Liver (tissue), 3 donors: ENCODE measurements around the gene IRF6.

Experiments used
- GABPA ChIP-seq, 2 donors: IDR thresholded peaks in 1 of 2; conservative IDR thresholded peaks in 1 of 2; 2 replicates each; pipeline ENCODE4 v1.6.1; 2016; ENCODE audit warnings: antibody characterized with exemption in 2 of 2, mild to moderate bottlenecking in 1 of 2, moderate library complexity in 1 of 2
- RAD21 ChIP-seq, 2 donors: IDR thresholded peaks; 2 replicates each; pipeline ENCODE4 v1.6.1; 2016; ENCODE audit warnings: antibody characterized with exemption in 2 of 2, mild to moderate bottlenecking in 2 of 2
- REST ChIP-seq: IDR thresholded peaks from 2 replicates; pipeline ENCODE4 v1.6.1; 2016; ENCODE audit warnings: antibody characterized with exemption, mild to moderate bottlenecking
- RXRA ChIP-seq, 2 donors: IDR thresholded peaks; 2 replicates each; pipeline ENCODE4 v1.6.1; 2017 to 2018; ENCODE audit warnings: antibody characterized with exemption in 2 of 2, mild to moderate bottlenecking in 1 of 2
- SP1 ChIP-seq: IDR thresholded peaks from 2 replicates; pipeline ENCODE4 v1.6.1; 2018; ENCODE audit warnings: antibody characterized with exemption, mild to moderate bottlenecking
- TAF1 ChIP-seq: conservative IDR thresholded peaks from 2 replicates; pipeline ENCODE4 v1.6.1; 2016; ENCODE audit warnings: antibody characterized with exemption, mild to moderate bottlenecking
- YY1 ChIP-seq: IDR thresholded peaks from 2 replicates; pipeline ENCODE4 v1.6.1; 2016; ENCODE audit warnings: antibody characterized with exemption, mild to moderate bottlenecking
- ZBTB33 ChIP-seq: IDR thresholded peaks from 2 replicates; pipeline ENCODE4 v1.6.1; 2016; ENCODE audit warnings: antibody characterized with exemption
- TF ChIP-seq, protein P1 (sequence below): fragments of 150-350 bp; IDR thresholded peaks from 2 replicates; pipeline ENCODE4 v1.5.1; 2017; ENCODE audit warnings: improper control_type of control experiment, low read depth, low read length; ENCODE audit not compliant: missing input control
- TF ChIP-seq, protein P2 (sequence below): IDR thresholded peaks from 2 replicates; pipeline ENCODE4 v1.6.1; 2016; ENCODE audit warnings: antibody characterized with exemption
- TF ChIP-seq, protein P3 (sequence below): IDR thresholded peaks from 2 replicates; pipeline ENCODE4 v1.6.1; 2016; ENCODE audit warnings: antibody characterized with exemption
- donor health status: healthy.
- donor health status: healthy.

- TF ChIP-seq, protein P1, sequence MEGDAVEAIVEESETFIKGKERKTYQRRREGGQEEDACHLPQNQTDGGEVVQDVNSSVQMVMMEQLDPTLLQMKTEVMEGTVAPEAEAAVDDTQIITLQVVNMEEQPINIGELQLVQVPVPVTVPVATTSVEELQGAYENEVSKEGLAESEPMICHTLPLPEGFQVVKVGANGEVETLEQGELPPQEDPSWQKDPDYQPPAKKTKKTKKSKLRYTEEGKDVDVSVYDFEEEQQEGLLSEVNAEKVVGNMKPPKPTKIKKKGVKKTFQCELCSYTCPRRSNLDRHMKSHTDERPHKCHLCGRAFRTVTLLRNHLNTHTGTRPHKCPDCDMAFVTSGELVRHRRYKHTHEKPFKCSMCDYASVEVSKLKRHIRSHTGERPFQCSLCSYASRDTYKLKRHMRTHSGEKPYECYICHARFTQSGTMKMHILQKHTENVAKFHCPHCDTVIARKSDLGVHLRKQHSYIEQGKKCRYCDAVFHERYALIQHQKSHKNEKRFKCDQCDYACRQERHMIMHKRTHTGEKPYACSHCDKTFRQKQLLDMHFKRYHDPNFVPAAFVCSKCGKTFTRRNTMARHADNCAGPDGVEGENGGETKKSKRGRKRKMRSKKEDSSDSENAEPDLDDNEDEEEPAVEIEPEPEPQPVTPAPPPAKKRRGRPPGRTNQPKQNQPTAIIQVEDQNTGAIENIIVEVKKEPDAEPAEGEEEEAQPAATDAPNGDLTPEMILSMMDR, result no peak
- TF ChIP-seq YY1 (no peak), REST (no peak), GABPA (IDR thresholded peaks at IDR 0.05 in 1 of 2, conservative IDR thresholded peaks at IDR 0.05 in 1 of 2) (no peak), TAF1 (no peak), ZBTB33 (no peak), RXRA (IDR thresholded peaks at IDR 0.05) (no peak), SP1 (no peak), RAD21 (IDR thresholded peaks at IDR 0.05) (no peak)
- TF ChIP-seq, protein P2, sequence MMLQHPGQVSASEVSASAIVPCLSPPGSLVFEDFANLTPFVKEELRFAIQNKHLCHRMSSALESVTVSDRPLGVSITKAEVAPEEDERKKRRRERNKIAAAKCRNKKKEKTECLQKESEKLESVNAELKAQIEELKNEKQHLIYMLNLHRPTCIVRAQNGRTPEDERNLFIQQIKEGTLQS, result no peak
- TF ChIP-seq, protein P3, sequence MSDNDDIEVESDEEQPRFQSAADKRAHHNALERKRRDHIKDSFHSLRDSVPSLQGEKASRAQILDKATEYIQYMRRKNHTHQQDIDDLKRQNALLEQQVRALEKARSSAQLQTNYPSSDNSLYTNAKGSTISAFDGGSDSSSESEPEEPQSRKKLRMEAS, result no peak
Observed at GRCh38 chr1:209769971-209770370, 36.0 kb downstream of the IRF6 start.
